Motor neuron (in vitro differentiated cells): Measurements from ENCODE around the gene MAS1. TPM values are rescaled to one million over a fixed set of nuclear protein-coding genes. Genes with fewer than 3 reads are reported as not detected.

Source experiments
- ATAC-seq, 8 experiments: fragments of 200-7000 bp; cut with Tn5 transposase; replicated peaks in 6 of 8; 2 replicates each; pipeline ENCODE4 v1.8.0; 2021; ENCODE audit warnings: mild to moderate bottlenecking in 8 of 8, moderate library complexity in 8 of 8
- H3K27ac ChIP-seq, 2 donors: fragments of 250-450 bp; sonication (Bioruptor Pico); 2 replicates each; pipeline ENCODE4 v1.9.0; 2021; ENCODE audit warnings: antibody characterized with exemption in 2 of 2, mild to moderate bottlenecking in 2 of 2, moderate library complexity in 1 of 2
- H3K4me1 ChIP-seq, 2 donors: fragments of 250-450 bp; sonication (Bioruptor Pico); replicated peaks in 1 of 2; 2 replicates each; pipeline ENCODE4 v1.6.1; 2021; ENCODE audit warnings: antibody characterized with exemption in 2 of 2, mild to moderate bottlenecking in 2 of 2, moderate library complexity in 1 of 2
- H3K4me3 ChIP-seq, 5 donors: fragments of 250-450 bp; sonication (Bioruptor Pico); 2 replicates each; pipeline ENCODE4 v1.9.0; 2021; ENCODE audit warnings: antibody characterized with exemption in 5 of 5, mild to moderate bottlenecking in 5 of 5, moderate library complexity in 4 of 5
- WGBS, 10 experiments: fragments of 450-650 bp; shearing (Covaris generic); methylation state at CpG; one replicate each; pipeline ENCODE4 v1.0.0; 2022; 5-methylcytosine and 5-hydroxymethylcytosine counted together
- in situ Hi-C, 9 experiments: fragments of 400-800 bp; cut with MboI; loops; one replicate each; pipeline ENCODE4 v1.15.0; 2021; ENCODE audit warnings: low sequenced_read_pairs in 9 of 9, low pct_unique_long_range_greater_than_20kb in 2 of 9; ENCODE audit not compliant: unreplicated experiment in 9 of 9
- total RNA-seq, 8 experiments: library from RNA; unstranded; fragments of 300-600 nt; gene quantifications; 2 replicates each; pipeline versions ENCODE4 v1.2.3 to v1.2.4, GENCODE V29; 2022

MAS1 gene
- total RNA-seq, 8 experiments from 2014 or later = 0.05 to 0.66 (median 0.31) TPM; not detected in 2

GRCh38 chr6:159931846-159932245 lies 41.1 kb downstream of the MAS1 start:
- WGBS, 10 experiments = 0 to 100% (median 75%) methylated on average over 1 to 4 of the region's 4 CpGs; no CpG with 5 or more reads in 6 of the 10 experiments
- in situ Hi-C loops = no loop called here
- no peak for ATAC-seq
- Histone ChIP-seq H3K27ac (no peak overlapping the region), H3K4me1 (no peaks in the 10 kb centered on the region), H3K4me3 (no peak overlapping the region)

DNA sequence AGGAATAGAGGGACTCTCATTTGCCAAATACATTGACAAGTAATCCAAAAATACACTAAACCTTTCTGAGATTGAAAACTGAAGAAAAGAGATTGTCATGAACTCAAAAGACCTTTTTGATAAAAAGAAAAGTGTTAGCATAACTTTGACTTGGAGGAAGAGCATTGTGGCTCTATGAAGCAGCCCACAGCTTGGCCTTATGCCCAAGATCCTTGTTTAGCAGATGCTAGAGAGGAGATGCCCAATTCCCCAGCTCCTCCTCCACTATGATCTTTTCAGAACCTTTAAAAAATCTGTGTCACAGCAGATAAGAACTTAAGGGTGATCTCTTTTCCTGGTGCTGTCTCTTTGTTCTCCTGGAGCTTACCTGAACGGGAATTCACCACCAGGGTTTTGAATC lies 42.3 kb downstream of the MAS1 start:
- Histone ChIP-seq H3K4me3 (no peak overlapping the region), H3K4me1 (no peaks in the 10 kb centered on the region), H3K27ac (no peak overlapping the region)
- no peak for ATAC-seq
- in situ Hi-C loops = no loop called here
- 29 to 86% (median 71%) methylated on average over 1 of the region's 1 CpG; no CpG with 5 or more reads in 5 of the 10 experiments for WGBS, 10 experiments

DNA sequence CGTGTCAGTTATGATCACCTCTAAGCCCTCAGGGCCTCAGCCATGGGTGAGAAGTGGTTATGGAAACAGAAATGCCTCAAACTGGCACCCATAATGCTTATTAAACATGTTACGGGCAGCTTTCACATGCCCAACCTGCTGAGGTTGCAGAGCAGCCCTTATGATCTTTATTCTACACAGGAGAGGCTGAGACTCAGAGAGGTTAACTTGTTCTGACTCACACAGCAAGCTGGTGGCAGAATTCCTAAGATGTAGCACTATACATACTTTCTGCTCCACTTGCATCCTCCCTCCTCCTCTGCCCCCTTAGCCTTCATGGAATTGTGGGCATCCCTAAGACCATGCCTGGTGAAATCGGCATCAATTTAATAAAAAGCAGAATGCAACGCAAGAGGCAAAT lies 43.4 kb downstream of the MAS1 start:
- WGBS, 10 experiments = 58 to 100% (median 71%) methylated on average over 1 to 4 of the region's 4 CpGs; no CpG with 5 or more reads in 3 of the 10 experiments
- in situ Hi-C loops = no loop called here

GRCh38 chr6:159935065-159935464 lies 44.3 kb downstream of the MAS1 start:
- in situ Hi-C loops = no loop called here
- Histone ChIP-seq H3K27ac (no peak overlapping the region), H3K4me1 (no peaks in the 10 kb centered on the region), H3K4me3 (no peak overlapping the region)
- WGBS, 10 experiments = 0 to 100% (median 93%) methylated on average over 1 to 2 of the region's 2 CpGs; no CpG with 5 or more reads in 3 of the 10 experiments
- no peak for ATAC-seq

More for the DNA sequence above, 43.4 kb downstream of the MAS1 start:
- ATAC-seq = no peak
- Histone ChIP-seq H3K4me3 (no peak overlapping the region), H3K27ac (no peak overlapping the region), H3K4me1 (no peaks in the 10 kb centered on the region)

GRCh38 chr6:159935633-159936032 lies 44.8 kb downstream of the MAS1 start:
- in situ Hi-C loops = no loop called here

GRCh38 chr6:159939591-159940016 lies 48.8 kb downstream of the MAS1 start:
- in situ Hi-C loops = loop anchor here in 1 of 9 experiments (10.0 kb wide), 1 partner anchor 75 kb away; no protein-coding TSS in a partner anchor
- Histone ChIP-seq H3K27ac (no peak overlapping the region), H3K4me3 (no peak overlapping the region), H3K4me1 (no peaks in the 10 kb centered on the region)
- no peak for ATAC-seq
- WGBS, 10 experiments = 80 to 100% (median 95%) methylated on average over 1 to 5 of the region's 6 CpGs; no CpG with 5 or more reads in 2 of the 10 experiments

More at GRCh38 chr6:159935633-159936032, 44.8 kb downstream of the MAS1 start:
- WGBS, 10 experiments = 90 to 100% (median 100%) methylated on average over 2 of the region's 2 CpGs; no CpG with 5 or more reads in 4 of the 10 experiments
- H3K4me3 ChIP-seq = no peak overlapping the region
- ATAC-seq = no peak
- no peak overlapping the region for H3K27ac ChIP-seq
- H3K4me1 ChIP-seq = no peaks in the 10 kb centered on the region

Other genes starting within 250 kb of the MAS1 start
- gene SOD2, start 197.7 kb upstream of the MAS1 start, total RNA-seq = 1,000 to 10,000 TPM in 1 of 8 experiments, 100 to 1,000 TPM in 4, 10 to 100 TPM in 3; 60.7 to 2,068 (median 114) TPM
- 100 to 1,000 TPM in 3 of 8 experiments, 10 to 100 TPM in 5; 73.8 to 139 (median 87.2) TPM for gene WTAP, start 163.5 kb upstream of the MAS1 start, total RNA-seq
- 100 to 1,000 TPM in 1 of 8 experiments, 10 to 100 TPM in 7; 12.6 to 120 (median 42.2) TPM for gene ACAT2, start 128.9 kb upstream of the MAS1 start, total RNA-seq
- 100 to 1,000 TPM; 191 to 310 (median 253) TPM for gene TCP1, start 101.4 kb upstream of the MAS1 start, total RNA-seq
- 100 to 1,000 TPM in 3 of 8 experiments, 10 to 100 TPM in 5; 50.9 to 110 (median 59.4) TPM for gene MRPL18, start 100.5 kb upstream of the MAS1 start, total RNA-seq
- under 1 TPM in 1 of 8 experiments, not detected in 7; 0.22 TPM for gene PNLDC1, start 90.7 kb upstream of the MAS1 start, total RNA-seq
- 100 to 1,000 TPM in 3 of 8 experiments, 10 to 100 TPM in 5; 18.4 to 124 (median 53.5) TPM for gene IGF2R, start 78.1 kb downstream of the MAS1 start, total RNA-seq
- gene SLC22A1, start 230.8 kb downstream of the MAS1 start, total RNA-seq = 1 to 10 TPM in 5 of 8 experiments, under 1 TPM in 2, not detected in 1; 0.11 to 5.1 (median 1.1) TPM